ENCODE data around the gene SDR42E1.

- TF ChIP-seq RBM15 (IDR thresholded peaks at IDR 0.05; ENCODE audit: insufficient read depth, low read length) = no peak
- no peak for TF ChIP-seq DDX20 (tag; IDR thresholded peaks at IDR 0.05; ENCODE audit: low read depth)
- TF ChIP-seq POLR2A (conservative IDR thresholded peaks at IDR 0.05) = no peak
- TF ChIP-seq MAZ (CRISPR knock-in tag; conservative IDR thresholded peaks at IDR 0.05 in 1 of 2, IDR thresholded peaks at IDR 0.05 in 1 of 2) = no peak
- TF ChIP-seq PML (IDR thresholded peaks at IDR 0.05; ENCODE audit: low read length) = no peak
- no peak for TF ChIP-seq CTCF (IDR thresholded peaks at IDR 0.05 in 2 of 3, conservative IDR thresholded peaks at IDR 0.05 in 1 of 3; ENCODE audit: insufficient read depth in 2 of 3, low read depth in 1 of 3, low read length in 3 of 3)
Measured at GRCh38 chr16:82042144-82042543, 30.9 kb upstream of the SDR42E1 start.
